Activated CD4-positive, alpha-beta T cell treated with anti-CD3 and anti-CD28 coated beads, Interleukin-2, amount 10 ng/mL, durations not matched to agents 24 days and 14 days (primary cell): ENCODE measurements around the gene PLCL1. TPM values are rescaled to one million over a fixed set of nuclear protein-coding genes. Genes with fewer than 3 reads are reported as not detected.

Source experiments
- DNase-seq: peaks from one replicate; pipeline ENCODE4 v3.0.0; 2022
- H3K27ac Mint-ChIP-seq: one replicate; pipeline ENCODE4 v1.8.0; 2022; ENCODE audit warnings: mild to moderate bottlenecking, mixed read lengths
- H3K27me3 Mint-ChIP-seq: one replicate; pipeline ENCODE4 v1.8.0; 2022; ENCODE audit warnings: mixed read lengths
- H3K36me3 Mint-ChIP-seq: one replicate; pipeline ENCODE4 v1.8.0; 2022; ENCODE audit warnings: low read depth, mild to moderate bottlenecking, mixed read lengths
- H3K4me1 Mint-ChIP-seq: one replicate; pipeline ENCODE4 v1.8.0; 2021; ENCODE audit warnings: mixed read lengths
- H3K4me3 Mint-ChIP-seq: one replicate; pipeline ENCODE4 v1.8.0; 2022; ENCODE audit warnings: mild to moderate bottlenecking, moderate library complexity, mixed read lengths
- H3K9me3 Mint-ChIP-seq: one replicate; pipeline ENCODE4 v1.8.0; 2021; ENCODE audit warnings: mixed read lengths
- intact Hi-C: fragments of 100-400 bp; cut with micrococcal nuclease; formaldehyde crosslinking; loops from one replicate; pipeline ENCODE4 v1.15.1; 2023
- total RNA-seq: library from RNA; stranded (reverse); gene quantifications from 2 replicates; pipeline ENCODE4 v1.2.3, GENCODE V29; 2022

PLCL1 gene
- total RNA-seq, 1 donor from 2014 or later, result 0.63 TPM

DNA sequence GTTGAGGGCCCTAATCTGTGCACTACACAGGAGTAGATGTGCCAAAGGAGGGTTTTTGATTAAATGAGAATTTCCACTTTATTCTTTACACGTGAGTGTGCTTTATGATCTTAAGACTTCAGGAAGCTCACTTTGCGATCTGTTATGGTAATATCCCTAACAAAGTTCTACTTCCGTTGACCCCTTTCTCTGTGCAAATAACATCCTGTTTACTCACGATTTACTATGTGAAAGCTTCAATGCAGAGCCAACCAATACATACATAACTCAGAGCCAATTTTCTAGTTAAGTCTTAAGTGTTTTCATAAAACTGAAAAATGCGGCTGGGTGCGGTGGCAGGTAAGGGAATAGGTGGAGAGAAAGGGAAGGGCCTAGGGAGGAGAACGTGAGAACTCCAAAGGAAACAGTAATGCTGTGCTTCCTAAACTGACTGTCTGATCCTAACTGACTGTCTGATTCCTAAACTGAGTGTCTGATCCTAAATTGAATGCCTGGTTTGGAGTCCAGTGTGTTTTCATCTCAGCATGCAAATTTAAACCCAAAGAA, 87.6 kb downstream of the PLCL1 start:
- Mint-ChIP-seq H3K4me3 (peak overlapping the region; percentile 58), H3K27me3 (no peaks in the 10 kb centered on the region), H3K9me3 (no peaks in the 10 kb centered on the region), H3K27ac (peak overlapping the region; percentile 61), H3K36me3 (no peaks in the 10 kb centered on the region), H3K4me1 (peaks cover 41% of the 10 kb centered on the region)
- peak; percentile 63 for DNase-seq
- intact Hi-C loops, result no loop called here

DNA sequence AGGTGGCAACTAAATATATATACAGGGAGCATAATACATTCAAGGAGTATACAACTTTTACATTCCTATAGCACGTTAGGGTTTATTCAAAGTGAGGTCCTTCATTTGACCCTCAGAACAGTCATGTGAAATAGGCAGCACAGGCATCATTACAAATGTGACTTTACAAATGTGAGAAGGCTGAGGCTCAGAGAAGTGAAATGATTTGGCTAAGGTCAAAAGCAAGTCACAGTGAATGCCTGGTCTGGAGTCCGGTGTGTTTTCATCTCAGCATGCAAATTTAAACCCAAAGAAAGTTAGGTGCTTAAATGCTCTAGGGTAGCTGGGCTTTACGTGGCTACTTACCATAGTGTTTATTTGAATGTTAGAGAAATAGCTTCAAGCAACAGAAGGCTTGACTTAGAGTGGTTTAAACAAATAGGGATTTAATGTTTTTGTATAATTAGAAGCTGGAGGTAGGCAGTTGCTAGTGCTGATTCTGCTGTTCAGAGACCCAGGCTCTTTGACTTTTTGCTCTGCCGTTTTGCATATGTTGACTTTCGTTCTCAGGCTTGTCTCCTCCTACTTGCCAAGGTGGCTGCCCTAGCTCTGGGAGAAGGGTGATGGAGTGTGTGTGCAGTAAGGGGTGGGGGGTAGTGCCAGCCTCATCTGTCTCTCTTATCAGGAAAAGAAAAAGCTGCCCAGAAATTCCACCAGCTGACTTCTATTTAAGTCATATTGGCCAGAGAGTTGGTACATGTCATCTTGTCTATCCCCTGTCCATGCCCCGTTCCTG, 89.2 kb downstream of the PLCL1 start:
- peak; percentile 65 for DNase-seq
- Mint-ChIP-seq H3K27me3 (peaks cover 3% of the 10 kb centered on the region), H3K36me3 (no peaks in the 10 kb centered on the region), H3K9me3 (no peaks in the 10 kb centered on the region), H3K4me1 (peaks cover 35% of the 10 kb centered on the region), H3K27ac (peak overlapping the region; percentile 38), H3K4me3 (peak overlapping the region; percentile 69)
- intact Hi-C loops, result no loop called here

DNA sequence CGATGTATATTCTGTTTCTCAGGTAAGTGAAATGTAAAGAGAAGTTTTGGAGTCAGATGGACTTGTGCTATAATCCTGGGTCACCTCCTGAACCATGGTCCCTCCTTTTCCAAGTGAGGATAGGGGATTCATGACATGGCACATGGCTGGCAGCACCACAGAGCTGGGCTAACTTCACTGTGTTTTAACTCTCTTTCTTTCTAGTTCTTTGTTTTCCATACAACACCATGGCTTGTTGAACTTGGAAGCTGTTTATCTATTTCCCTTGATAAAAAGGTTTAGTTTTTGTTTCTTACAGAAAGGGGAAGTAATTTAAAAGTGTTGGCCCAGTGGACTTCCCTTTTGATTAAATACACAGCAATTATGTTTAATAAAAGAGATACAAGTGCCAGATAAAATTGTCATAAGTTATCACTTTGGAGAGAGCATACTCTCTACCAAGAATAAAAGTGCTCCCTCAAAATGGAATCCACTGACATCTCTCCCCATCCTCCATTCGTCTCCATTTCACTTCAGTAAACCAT, 90.4 kb downstream of the PLCL1 start:
- Mint-ChIP-seq H3K4me1 (peaks cover 29% of the 10 kb centered on the region), H3K4me3 (no peak overlapping the region), H3K27ac (no peak overlapping the region), H3K9me3 (peaks cover 1% of the 10 kb centered on the region), H3K36me3 (no peaks in the 10 kb centered on the region), H3K27me3 (peaks cover 4% of the 10 kb centered on the region)
- DNase-seq, result no peak
- intact Hi-C loops, result no loop called here

- Mint-ChIP-seq H3K27me3 (peaks cover 29% of the 10 kb centered on the region), H3K27ac (no peak overlapping the region), H3K4me3 (no peak overlapping the region), H3K36me3 (no peaks in the 10 kb centered on the region), H3K9me3 (peaks cover 4% of the 10 kb centered on the region), H3K4me1 (peaks cover 10% of the 10 kb centered on the region)
- intact Hi-C loops, result no loop called here
- DNase-seq, result no peak
Observed at GRCh38 chr2:197897960-197898678, 93.7 kb downstream of the PLCL1 start.

DNA sequence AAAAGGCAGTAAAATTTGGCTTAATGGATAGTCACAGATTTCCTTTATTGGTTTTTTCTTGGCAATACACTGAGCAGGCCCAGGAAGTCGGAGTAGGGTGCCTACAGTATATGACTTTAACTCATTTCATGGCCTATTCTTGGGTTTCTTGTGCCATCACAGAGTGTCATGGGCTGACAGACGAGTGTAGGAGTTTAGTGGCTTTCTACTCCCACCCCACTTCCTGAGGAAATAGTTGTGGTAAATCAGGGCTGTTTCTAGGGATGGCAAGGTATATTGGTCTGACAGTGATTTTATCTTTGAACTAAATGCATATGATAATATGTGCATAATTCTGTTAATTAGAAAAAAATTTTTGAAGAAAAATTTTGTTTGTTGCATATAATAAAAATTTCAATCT, 100.1 kb downstream of the PLCL1 start:
- peak; percentile 73 for DNase-seq
- intact Hi-C loops, result loop anchor here (2.0 kb wide), 1 partner anchor 16 kb away; no protein-coding TSS in a partner anchor
- H3K4me3 Mint-ChIP-seq, result no peak overlapping the region
- no peaks in the 10 kb centered on the region for H3K36me3 Mint-ChIP-seq
- H3K4me1 Mint-ChIP-seq, result peaks cover 5% of the 10 kb centered on the region
- peaks cover 63% of the 10 kb centered on the region for H3K27me3 Mint-ChIP-seq
- no peak overlapping the region for H3K27ac Mint-ChIP-seq
- peaks cover 16% of the 10 kb centered on the region for H3K9me3 Mint-ChIP-seq

- no peak for DNase-seq
- Mint-ChIP-seq H3K27ac (no peak overlapping the region), H3K4me3 (no peak overlapping the region), H3K27me3 (peaks cover 49% of the 10 kb centered on the region), H3K36me3 (no peaks in the 10 kb centered on the region), H3K4me1 (peaks cover 5% of the 10 kb centered on the region), H3K9me3 (peaks cover 12% of the 10 kb centered on the region)
- intact Hi-C loops, result no loop called here
Observed at GRCh38 chr2:197908156-197908555, 103.8 kb downstream of the PLCL1 start.

DNA sequence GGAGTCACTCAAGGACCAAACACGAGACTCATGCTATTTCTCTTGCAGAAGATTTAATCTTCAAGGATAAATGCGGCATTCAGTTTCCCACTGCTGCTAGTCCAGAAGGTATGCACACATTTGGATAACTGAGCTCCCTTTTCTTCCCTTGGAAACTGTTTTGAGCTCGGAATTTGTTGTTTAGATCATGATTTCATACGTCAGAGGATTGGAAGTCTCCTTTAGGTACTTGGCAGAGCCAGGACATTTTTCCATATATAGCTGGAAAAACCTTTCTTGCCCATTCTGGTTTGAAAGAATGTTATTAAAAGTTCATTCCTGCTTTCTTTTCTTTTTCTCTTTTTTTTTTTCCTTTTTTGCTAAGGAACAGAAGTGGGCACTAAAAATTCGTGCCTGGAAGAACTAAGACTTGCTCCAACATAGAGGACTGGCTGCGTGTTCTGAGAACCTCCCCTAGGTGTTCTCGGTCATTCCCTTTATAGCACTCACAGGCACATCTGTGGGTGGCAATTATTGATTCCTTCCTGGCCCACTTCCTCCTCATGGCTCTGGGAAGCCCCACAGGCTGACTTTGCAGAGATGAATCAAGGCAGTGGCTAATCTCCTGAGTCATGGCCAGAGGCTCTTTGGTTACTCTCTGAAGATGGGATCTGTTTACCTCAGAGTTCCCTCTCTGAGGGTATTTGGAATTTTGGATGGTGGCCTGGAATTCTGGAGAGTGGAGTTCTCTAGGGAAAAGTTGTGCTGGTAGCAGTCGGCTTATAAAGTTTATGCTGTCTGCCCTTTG, 104.8 kb downstream of the PLCL1 start:
- intact Hi-C loops, result no loop called here
- Mint-ChIP-seq H3K27ac (no peak overlapping the region), H3K9me3 (peaks cover 12% of the 10 kb centered on the region), H3K4me1 (peaks cover 3% of the 10 kb centered on the region), H3K4me3 (no peak overlapping the region), H3K36me3 (no peaks in the 10 kb centered on the region), H3K27me3 (peaks cover 48% of the 10 kb centered on the region)
- no peak for DNase-seq

- Mint-ChIP-seq H3K36me3 (no peaks in the 10 kb centered on the region), H3K27ac (no peak overlapping the region), H3K4me3 (no peak overlapping the region), H3K27me3 (peaks cover 45% of the 10 kb centered on the region), H3K9me3 (peaks cover 2% of the 10 kb centered on the region), H3K4me1 (no peaks in the 10 kb centered on the region)
- no peak for DNase-seq
- intact Hi-C loops, result no loop called here
Observed at GRCh38 chr2:197911667-197912066, 107.3 kb downstream of the PLCL1 start.

- Mint-ChIP-seq H3K4me1 (no peaks in the 10 kb centered on the region), H3K4me3 (no peak overlapping the region), H3K9me3 (no peaks in the 10 kb centered on the region), H3K27me3 (peaks cover 33% of the 10 kb centered on the region), H3K36me3 (no peaks in the 10 kb centered on the region), H3K27ac (no peak overlapping the region)
- DNase-seq, result no peak
- intact Hi-C loops, result no loop called here
Observed at GRCh38 chr2:197913084-197913483, 108.7 kb downstream of the PLCL1 start.

DNA sequence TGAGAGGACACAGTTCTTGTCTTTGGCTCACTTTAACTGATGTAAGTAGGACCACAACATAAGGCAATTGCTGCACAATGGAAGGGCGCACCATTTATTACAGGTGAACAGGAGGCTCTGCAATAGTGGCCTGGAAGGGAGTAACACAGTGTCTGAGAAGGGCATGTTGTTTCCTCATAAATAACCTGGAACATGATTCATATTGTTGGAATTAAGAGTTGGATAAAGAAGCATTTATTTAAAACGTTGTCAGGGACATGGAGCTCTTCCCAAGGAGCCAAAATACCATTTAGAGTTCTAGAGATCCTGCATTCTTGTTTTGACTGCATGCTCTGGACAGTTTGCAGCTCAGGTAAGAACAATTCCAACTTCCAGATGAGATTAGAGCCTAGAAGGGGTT, 110.4 kb downstream of the PLCL1 start:
- no peak for DNase-seq
- peaks cover 22% of the 10 kb centered on the region for H3K27me3 Mint-ChIP-seq
- intact Hi-C loops, result no loop called here
- H3K36me3 Mint-ChIP-seq, result no peaks in the 10 kb centered on the region
- H3K4me3 Mint-ChIP-seq, result no peak overlapping the region
- peaks cover 3% of the 10 kb centered on the region for H3K4me1 Mint-ChIP-seq
- H3K27ac Mint-ChIP-seq, result no peak overlapping the region
- peaks cover 5% of the 10 kb centered on the region for H3K9me3 Mint-ChIP-seq

GRCh38 chr2:197915548-197916265, 111.3 kb downstream of the PLCL1 start:
- peaks cover 14% of the 10 kb centered on the region for H3K27me3 Mint-ChIP-seq
- no peak overlapping the region for H3K27ac Mint-ChIP-seq
- peaks cover 6% of the 10 kb centered on the region for H3K9me3 Mint-ChIP-seq
- intact Hi-C loops, result no loop called here
- peaks cover 3% of the 10 kb centered on the region for H3K4me1 Mint-ChIP-seq
- DNase-seq, result no peak
- no peaks in the 10 kb centered on the region for H3K36me3 Mint-ChIP-seq
- no peak overlapping the region for H3K4me3 Mint-ChIP-seq

DNA sequence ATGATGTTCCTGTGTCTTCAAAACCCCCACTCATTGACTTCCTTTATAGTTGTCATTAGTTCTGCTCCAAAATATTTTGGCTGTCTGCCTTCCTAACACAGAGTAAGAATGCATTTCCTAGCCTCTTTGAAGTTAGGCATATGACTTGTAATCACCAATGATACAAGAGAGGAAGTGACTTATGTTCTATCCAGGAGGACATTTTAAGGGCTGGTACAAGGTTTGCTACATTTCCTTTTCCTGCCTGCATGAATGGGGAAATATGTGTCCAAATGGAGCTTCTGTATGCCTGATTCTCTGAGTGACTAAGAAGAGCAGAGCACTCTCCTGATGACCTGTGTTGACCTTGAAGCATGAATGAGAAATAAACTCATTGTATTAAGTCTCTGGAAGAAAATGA, 115.1 kb downstream of the PLCL1 start:
- no peaks in the 10 kb centered on the region for H3K36me3 Mint-ChIP-seq
- peaks cover 9% of the 10 kb centered on the region for H3K9me3 Mint-ChIP-seq
- peaks cover 14% of the 10 kb centered on the region for H3K27me3 Mint-ChIP-seq
- DNase-seq, result no peak
- H3K4me3 Mint-ChIP-seq, result no peak overlapping the region
- H3K4me1 Mint-ChIP-seq, result peaks cover 3% of the 10 kb centered on the region
- intact Hi-C loops, result no loop called here
- H3K27ac Mint-ChIP-seq, result no peak overlapping the region

DNA sequence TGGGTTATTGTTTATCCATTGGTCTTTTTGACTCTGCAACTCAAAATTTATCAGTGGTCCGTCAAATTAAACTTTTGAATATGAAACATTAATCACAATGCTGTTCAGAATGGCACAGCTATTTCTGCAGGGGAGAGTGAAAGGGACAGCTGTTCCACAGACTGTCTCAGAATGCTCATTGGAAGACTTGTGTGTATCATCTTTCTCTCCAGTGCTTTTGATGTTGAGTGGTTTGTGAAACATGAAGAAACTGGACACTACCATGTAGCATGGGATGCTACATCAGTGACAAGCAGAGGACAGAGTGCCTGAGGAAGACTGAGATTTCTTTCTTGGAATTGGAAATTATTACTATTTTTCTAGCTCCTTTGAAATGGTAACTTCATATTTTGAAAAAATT, 115.7 kb downstream of the PLCL1 start:
- no peak overlapping the region for H3K4me3 Mint-ChIP-seq
- peaks cover 9% of the 10 kb centered on the region for H3K9me3 Mint-ChIP-seq
- peaks cover 12% of the 10 kb centered on the region for H3K27me3 Mint-ChIP-seq
- intact Hi-C loops, result no loop called here
- DNase-seq, result no peak
- H3K27ac Mint-ChIP-seq, result no peak overlapping the region
- H3K4me1 Mint-ChIP-seq, result peaks cover 3% of the 10 kb centered on the region
- H3K36me3 Mint-ChIP-seq, result no peaks in the 10 kb centered on the region
